GOT3 (cell line): ENCODE measurements around the gene FAM222B.
"Not testable (repeated sequence)": the region's sequence is repeated elsewhere in the genome, so short reads cannot be mapped to it uniquely, and the experiment has no call there.

Experiments used
- DNase-seq: peaks from one replicate; lab custom pipeline; 2025; ENCODE audit warnings: mixed read lengths; lab: John Stamatoyannopoulos, UW

Gene FAM222B, protein sequence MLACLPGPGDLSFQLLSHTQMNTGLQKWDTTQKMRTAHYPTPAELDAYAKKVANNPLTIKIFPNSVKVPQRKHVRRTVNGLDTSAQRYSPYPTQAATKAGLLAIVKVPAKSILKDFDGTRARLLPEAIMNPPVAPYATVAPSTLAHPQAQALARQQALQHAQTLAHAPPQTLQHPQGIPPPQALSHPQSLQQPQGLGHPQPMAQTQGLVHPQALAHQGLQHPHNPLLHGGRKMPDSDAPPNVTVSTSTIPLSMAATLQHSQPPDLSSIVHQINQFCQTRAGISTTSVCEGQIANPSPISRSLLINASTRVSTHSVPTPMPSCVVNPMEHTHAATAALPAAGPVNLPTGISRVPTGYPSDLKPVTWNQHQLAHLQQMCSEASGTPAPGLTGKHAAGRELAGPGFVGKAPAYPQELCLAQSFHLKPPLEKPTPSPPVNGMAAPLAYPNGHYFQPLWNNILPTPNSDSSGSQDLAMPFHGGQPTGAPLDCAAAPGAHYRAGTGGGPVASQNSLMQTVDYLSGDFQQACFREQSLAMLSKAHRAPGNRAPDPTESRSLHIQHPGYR

DNA sequence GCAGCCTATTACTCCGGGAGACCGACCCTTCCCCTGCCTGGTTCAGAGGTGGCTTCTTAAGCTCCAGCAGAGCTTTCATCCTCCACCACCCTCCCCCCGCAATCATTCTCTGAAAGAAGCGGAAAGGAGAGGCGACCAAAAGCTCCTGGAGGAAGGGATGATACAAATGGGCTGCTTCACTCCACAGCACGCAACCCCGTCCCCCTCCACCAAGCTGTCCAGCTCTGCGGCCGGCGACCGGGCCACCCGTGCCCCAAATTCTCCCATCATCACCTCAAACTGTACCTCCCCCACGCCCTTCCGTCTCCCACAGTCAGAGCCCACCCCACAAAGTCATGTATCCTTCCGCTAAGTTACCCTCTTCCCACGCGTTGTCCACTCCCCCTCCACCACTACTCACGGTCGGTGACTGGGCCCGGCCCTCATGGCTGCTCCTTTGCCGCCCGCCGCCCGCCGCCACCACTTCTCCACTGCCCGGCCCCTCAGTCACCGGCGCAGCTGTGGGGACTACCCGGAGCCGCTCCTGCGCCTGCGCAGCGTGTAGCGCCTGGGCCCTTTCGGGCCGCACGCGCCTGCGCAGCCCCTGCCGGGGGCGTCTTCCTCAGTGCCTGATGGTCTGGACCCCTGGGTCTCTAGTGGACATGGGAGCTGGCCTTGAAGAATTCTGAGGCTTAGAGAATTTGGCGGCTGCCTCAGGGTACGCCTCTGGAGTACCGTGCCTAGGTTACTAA lies at the start of gene FAM222B:
Gene FAM222B, minus strand, starts transcription at position 509 of the 731 bp plus-strand sequence. CDS start 76,123 bp downstream, outside the sequence.
- peak; percentile 66 for DNase-seq

DNA sequence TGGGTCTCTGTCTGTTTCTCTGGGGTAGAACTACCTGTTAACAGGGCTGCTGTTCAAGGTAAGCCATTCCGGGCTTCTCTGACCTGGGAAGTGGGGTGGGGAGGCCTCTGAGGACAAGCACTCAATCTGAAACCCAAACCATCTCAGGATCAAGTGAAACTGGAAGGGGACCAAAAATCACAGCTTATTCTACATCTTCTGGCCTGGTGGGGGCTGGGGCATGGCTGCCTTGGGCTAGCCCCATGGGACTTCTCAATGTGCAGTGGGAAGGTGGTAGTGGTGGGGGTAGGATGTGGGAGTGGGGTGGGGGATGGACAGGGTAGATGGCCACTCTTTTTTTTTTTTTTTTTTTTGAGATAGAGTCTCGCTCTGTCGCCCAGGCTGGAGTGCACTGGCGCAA lies 49.4 kb upstream of the FAM222B start:
- DNase-seq = no peak

DNA sequence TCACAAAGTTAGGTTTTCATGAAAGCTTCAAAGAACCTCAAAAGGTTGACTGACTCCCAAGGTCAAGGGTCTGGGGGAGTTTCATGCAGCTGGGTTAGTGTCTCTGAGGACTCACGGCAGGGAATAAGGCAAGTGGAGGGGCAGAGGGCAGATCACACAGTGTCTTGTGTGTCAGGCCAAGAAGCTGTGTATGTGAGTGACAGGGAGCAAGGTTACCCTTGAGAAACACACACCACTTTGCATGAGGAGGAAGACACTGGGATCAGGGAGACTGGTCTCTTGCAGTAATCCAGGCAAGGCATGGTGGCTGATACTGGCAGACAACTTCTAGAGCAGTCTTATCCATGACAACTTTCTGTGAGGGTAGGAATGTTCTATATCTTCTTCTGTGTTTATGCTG lies 48.6 kb upstream of the FAM222B start:
- DNase-seq = no peak

GRCh38 chr17:28889996-28890395 lies 47.4 kb upstream of the FAM222B start:
- DNase-seq = no peak

GRCh38 chr17:28888832-28889231 lies 46.2 kb upstream of the FAM222B start:
- DNase-seq = no peak

GRCh38 chr17:28887871-28888471 lies 45.4 kb upstream of the FAM222B start:
- DNase-seq = no peak

- DNase-seq = no peak
Observed at GRCh38 chr17:28885951-28886350, 43.4 kb upstream of the FAM222B start.

DNA sequence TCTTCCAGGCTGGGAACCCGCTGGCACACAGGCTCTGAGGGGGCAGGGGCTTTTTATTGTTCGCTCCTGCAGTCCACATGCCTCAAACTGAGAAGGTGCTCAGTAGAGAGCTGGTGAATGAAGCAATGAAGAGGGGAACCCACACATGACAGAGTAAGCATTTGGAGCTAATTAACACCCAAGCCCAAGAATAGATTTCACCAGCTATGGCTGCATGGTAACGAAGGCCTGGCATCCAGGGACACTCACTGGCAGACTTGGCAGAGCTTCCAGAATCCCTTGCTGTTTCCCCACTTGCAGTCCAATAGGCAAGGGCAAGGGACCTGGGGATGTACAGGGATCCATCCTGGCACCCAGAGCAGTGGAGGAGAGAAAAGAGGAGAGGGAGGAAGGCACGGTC lies 42.8 kb upstream of the FAM222B start:
- DNase-seq = no peak

GRCh38 chr17:28883967-28884702 lies 41.5 kb upstream of the FAM222B start:
- no peak for DNase-seq

GRCh38 chr17:28882154-28882895 lies 39.7 kb upstream of the FAM222B start:
- DNase-seq = no peak

GRCh38 chr17:28881533-28882056 lies 39.0 kb upstream of the FAM222B start:
- no peak for DNase-seq

DNA sequence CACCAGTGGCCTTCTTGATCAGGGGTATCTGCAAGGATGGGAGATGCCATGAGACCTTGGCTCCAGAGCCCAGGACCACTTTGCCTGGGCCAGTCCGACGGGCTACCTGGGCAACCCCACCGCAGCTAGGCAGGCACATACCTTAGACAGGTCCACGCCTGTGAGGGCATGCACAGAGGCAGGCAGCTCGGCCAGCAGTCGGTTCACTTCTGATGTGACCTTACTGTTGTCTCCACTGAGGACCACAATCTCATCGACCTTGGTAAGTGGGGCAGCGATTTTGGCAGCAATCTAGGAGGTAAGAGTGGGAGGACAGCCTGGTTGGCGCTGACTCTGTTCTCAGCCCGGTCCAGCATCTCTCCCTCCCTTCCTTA lies 38.0 kb upstream of the FAM222B start:
- no peak for DNase-seq

- DNase-seq = no peak
Observed at GRCh38 chr17:28879886-28880571, 37.4 kb upstream of the FAM222B start.

DNA sequence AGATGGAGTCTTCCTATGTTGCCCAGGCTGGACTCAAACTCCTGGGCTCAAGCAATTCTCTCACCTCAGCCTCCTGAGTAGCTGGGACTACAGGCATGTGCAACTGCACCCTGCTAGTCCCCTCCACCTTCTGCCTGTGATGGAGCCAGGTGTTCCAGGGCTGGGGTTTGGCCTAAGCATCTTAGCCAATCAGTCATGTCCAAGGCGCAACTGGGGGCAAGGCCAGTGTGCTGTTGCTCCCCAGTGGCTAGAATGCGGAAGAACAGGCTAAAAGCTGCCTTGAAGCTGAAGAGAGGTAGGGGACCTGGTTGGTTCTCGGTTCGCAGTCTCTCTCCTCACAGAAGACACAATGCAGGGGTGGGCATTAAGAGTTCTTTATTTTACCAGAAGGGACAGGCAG lies 36.4 kb upstream of the FAM222B start:
- DNase-seq = no peak

DNA sequence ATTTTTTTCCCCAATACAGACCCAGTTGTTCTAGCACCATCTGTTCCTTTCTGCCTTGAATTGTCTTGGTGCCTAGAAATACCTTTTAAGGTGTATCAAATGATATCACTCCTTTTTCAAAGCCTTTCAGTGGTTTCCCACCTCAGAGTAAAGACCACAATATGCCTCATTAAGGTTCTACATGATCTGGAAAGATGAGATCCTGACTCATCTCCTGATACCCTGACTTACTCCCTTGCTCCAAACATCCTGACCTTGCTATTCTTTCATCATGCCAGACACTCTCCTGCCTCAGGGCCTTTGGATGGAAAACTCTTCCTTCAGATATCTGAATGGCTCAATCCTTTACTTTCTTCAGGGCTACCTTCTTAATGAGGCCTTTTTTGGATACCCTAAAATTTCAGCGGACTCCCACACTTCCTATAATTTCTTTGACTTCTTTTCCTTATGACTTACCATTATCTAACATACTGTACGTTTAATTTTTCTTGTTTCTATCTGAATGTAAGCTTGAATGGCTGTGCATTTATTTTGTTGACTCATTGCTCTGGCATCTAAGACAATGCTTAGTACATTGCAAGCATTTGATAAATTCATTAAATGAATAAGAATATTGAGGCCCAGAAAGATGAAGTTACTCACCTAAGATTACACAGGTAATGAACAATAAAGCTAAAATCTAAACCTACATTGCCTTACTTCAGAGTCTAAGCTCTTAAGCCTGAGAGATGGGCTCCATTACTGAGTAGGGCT lies 35.7 kb upstream of the FAM222B start:
- DNase-seq = no peak

GRCh38 chr17:28877150-28877711 lies 34.6 kb upstream of the FAM222B start:
- DNase-seq = not testable (repeated sequence)

DNA sequence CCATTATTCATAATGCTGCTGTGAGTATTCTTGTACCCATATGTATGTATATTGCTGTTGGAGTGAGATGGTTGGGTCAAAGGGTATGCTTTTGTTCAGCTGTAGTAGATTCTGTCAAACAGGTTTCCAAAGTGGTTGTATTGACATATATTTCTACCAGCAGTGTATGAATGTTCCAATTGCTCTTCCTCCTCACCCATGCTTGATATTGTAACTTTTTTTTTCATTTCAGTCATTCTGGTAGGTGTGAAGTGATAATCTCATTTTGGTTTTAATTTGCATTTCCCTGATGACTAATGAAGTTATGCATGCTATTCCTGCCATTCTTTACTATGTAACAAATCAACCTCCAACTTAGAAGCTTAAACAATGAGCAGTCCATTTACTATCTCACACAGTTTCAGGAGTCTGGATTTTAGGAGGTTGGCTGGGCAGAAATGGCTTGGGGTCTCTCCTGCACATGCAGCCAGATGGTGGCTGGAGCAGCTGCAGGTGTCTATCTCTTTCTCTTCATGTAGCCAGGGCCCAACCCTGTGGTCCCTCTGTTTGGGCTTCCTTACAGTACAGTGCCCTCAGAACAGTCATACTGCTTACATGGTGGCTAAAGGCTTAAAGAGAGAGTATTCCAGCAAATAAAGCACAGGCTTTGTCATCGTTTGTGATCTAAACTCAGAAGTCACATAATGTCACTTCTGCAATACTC lies 33.4 kb upstream of the FAM222B start:
- DNase-seq = no peak

GRCh38 chr17:28874750-28875149 lies 32.2 kb upstream of the FAM222B start:
- DNase-seq = no peak

DNA sequence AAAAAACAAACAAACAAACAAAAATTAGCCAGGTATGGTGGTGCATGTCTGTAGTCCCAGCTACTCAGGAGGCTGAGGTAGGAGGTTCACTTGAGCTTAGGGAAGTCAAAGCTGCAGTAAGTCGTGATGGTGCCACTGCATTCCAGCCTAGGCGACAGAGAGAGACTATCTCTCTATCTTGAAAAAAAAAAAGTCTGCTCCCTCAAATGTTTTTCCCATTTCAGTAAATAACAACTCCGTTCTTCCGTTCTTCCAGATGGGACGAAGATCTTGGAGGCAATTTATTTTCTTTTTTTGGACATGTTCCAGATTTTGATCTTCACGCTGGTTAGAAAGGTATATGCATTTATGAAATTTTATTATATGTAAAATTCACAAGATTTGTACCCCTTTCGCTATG lies 31.2 kb upstream of the FAM222B start:
- no peak for DNase-seq
